ENCODE data around the gene SELENOF. TPM values are rescaled to one million over a fixed set of nuclear protein-coding genes. Genes with fewer than 3 reads are reported as not detected.

Gene SELENOF
- total and polyA plus RNA-seq, 2 of the 13 experiments (the other 11 are each of a cell fraction or from before 2014, with no cell fraction given): 133 to 163 TPM

DNA sequence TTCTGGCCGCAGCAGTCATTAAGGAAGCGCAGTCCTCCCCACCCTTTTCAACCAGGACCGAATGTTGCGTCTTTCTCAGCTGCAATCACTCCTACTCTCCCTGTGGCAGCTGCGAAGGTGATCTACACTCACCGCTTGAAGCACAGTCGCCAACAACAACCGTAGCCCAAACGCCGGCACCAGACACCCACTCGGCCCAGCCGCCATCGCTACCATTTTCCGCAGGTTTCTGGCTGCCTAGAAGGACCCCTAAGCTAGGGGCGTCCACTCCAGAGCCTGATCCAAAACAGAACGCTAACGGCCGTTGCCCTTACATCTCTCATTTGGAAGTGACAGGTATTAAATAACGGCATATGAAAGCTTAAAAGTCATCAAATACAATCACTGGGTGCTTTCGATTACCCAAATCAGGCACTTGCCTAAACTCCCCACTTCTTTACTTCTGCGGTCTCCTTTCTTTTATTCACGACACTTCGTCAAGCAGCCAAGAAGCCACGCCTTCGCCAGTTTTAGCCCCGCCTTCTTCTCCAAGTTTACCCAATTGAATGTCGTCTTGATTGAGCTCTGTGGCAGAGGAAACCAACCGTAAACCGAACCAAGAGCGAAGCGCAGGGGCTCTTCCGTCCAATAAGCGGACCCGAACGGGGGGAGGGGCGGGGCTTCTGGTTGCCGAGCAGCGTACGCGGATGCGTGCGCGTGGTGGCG, at the start of gene SELENOF (continued):
- TF ChIP-seq, protein P1, sequence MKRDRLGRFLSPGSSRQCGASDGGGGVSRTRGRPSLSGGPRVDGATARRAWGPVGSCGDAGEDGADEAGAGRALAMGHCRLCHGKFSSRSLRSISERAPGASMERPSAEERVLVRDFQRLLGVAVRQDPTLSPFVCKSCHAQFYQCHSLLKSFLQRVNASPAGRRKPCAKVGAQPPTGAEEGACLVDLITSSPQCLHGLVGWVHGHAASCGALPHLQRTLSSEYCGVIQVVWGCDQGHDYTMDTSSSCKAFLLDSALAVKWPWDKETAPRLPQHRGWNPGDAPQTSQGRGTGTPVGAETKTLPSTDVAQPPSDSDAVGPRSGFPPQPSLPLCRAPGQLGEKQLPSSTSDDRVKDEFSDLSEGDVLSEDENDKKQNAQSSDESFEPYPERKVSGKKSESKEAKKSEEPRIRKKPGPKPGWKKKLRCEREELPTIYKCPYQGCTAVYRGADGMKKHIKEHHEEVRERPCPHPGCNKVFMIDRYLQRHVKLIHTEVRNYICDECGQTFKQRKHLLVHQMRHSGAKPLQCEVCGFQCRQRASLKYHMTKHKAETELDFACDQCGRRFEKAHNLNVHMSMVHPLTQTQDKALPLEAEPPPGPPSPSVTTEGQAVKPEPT (CRISPR knock-in tag; IDR thresholded peaks at IDR 0.05; ENCODE audit: low read depth): no peak
- peak; percentile 29; the same call in 1 of the 2 replicates for TF ChIP-seq ZNF784 (CRISPR knock-in tag; IDR thresholded peaks at IDR 0.05; ENCODE audit: borderline replicate concordance)
- TF ChIP-seq ATF1 (CRISPR knock-in tag; IDR thresholded peaks at IDR 0.05): peak; percentile 52; the same call in 1 of the 2 replicates
- TF ChIP-seq TCF7L2 (IDR thresholded peaks at IDR 0.05; ENCODE audit: low read depth, low read length): no peak
- no peak for TF ChIP-seq ZNF557 (CRISPR knock-in tag; IDR thresholded peaks at IDR 0.05)
- no peak for TF ChIP-seq RFX1 (IDR thresholded peaks at IDR 0.05)
- TF ChIP-seq PTBP1 (IDR thresholded peaks at IDR 0.05; ENCODE audit: low read depth, low read length, poor library complexity, severe bottlenecking): no peak
- no peak for TF ChIP-seq ZFP36L1 (CRISPR knock-in tag; IDR thresholded peaks at IDR 0.05)
- TF ChIP-seq NONO (IDR thresholded peaks at IDR 0.05): no peak
- peak; percentile 15; the same call in 1 of the 2 replicates for TF ChIP-seq NONO (CRISPR knock-in tag; conservative IDR thresholded peaks at IDR 0.05)
- TF ChIP-seq ESRRA (CRISPR knock-in tag; IDR thresholded peaks at IDR 0.05; ENCODE audit: low read depth): no peak
- no peak for TF ChIP-seq CSRNP2 (CRISPR knock-in tag; conservative IDR thresholded peaks at IDR 0.05; ENCODE audit: low read depth)
- TF ChIP-seq GZF1 (CRISPR knock-in tag; IDR thresholded peaks at IDR 0.05): no peak
- TF ChIP-seq TP53 (CRISPR knock-in tag; conservative IDR thresholded peaks at IDR 0.05): no peak; the same call in 1 of the 2 replicates
- TF ChIP-seq ZSCAN20 (CRISPR knock-in tag; IDR thresholded peaks at IDR 0.05; ENCODE audit: borderline replicate concordance): no peak
- peak; percentile 27; the same call in 1 of the 2 replicates for TF ChIP-seq ZNF343 (CRISPR knock-in tag; IDR thresholded peaks at IDR 0.05)
- no peak for TF ChIP-seq CAMTA2 (CRISPR knock-in tag; IDR thresholded peaks at IDR 0.05; ENCODE audit: borderline replicate concordance)
- TF ChIP-seq ZSCAN21 (CRISPR knock-in tag; IDR thresholded peaks at IDR 0.05; ENCODE audit: borderline replicate concordance): no peak
- TF ChIP-seq ZNF260 (CRISPR knock-in tag; IDR thresholded peaks at IDR 0.05; ENCODE audit: borderline replicate concordance, low read depth): no peak
- no peak for TF ChIP-seq ZNF234 (CRISPR knock-in tag; conservative IDR thresholded peaks at IDR 0.05)
- TF ChIP-seq HNRNPK (IDR thresholded peaks at IDR 0.05; ENCODE audit: low read depth, low read length, poor library complexity, severe bottlenecking): no peak
- no peak for TF ChIP-seq ZNF720 (CRISPR knock-in tag; IDR thresholded peaks at IDR 0.05)
- no peak for TF ChIP-seq RXRA (CRISPR knock-in tag; IDR thresholded peaks at IDR 0.05)
- no peak for TF ChIP-seq GPN1 (CRISPR knock-in tag; IDR thresholded peaks at IDR 0.05; ENCODE audit: borderline replicate concordance)
- TF ChIP-seq, protein P2, sequence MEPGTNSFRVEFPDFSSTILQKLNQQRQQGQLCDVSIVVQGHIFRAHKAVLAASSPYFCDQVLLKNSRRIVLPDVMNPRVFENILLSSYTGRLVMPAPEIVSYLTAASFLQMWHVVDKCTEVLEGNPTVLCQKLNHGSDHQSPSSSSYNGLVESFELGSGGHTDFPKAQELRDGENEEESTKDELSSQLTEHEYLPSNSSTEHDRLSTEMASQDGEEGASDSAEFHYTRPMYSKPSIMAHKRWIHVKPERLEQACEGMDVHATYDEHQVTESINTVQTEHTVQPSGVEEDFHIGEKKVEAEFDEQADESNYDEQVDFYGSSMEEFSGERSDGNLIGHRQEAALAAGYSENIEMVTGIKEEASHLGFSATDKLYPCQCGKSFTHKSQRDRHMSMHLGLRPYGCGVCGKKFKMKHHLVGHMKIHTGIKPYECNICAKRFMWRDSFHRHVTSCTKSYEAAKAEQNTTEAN (CRISPR knock-in tag; conservative IDR thresholded peaks at IDR 0.05): no peak
